Stimulated activated CD4-positive, alpha-beta T cell treated with anti-CD3 and anti-CD28 coated beads, Interleukin-2, amount 100 ng/mL, for 48 hours (primary cell): ENCODE data around the gene SCAMP2.

ENCODE experiments used
- DNase-seq, 2 donors: peaks; one replicate each; pipeline ENCODE4 v3.0.0-alpha.2; 2020

Gene SCAMP2

DNA sequence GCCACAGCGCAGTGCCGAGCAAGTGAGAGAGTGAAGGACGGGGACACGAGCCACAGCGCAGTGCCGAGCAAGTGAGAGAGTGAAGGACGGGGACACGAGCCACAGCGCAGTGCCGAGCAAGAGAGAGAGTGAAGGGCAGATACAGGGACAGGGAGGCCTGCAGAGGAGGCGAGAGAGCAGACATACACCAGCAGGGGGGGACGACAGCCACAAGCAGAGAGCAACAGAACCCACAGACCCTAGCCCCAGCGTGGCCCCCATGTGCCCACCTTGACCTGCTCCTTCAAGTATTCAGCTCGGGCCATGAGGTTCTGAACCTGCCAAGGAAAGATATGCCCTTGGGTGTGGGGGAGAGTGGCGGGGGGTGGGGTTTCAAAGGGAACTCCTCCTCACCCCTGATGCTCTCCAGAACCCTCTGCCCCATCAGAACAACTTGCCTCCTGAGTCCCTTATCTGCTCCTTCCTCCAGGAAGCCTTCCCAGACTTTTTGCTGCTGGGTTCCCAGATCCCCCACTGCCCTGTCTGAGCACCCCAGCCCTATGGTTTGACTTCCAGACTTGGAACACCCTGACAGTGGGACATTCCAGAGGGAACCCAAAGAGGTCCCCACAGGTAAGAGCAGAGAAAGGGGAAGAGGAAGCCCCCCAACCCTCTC, 35.6 kb downstream of the SCAMP2 start:
- DNase-seq, result no peak

DNA sequence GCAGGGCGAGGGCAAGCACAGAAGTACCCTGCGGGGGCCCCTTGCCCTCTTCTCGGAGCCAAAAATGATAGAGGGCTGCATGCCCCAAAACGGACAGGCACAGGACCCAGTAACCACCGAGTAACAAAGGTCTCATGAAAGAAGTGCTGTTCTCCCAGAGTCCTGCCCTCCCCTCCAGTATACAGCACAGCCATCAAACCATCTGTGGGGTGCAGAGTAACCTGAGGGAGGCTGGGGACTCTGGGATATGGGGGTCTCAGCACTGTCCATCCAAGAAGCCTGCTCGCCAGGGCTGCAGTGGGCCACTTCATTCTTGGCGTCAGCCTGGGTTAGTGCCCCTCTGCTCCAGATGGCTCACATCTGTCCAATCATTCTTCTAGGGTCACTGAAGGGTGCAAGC, 36.3 kb downstream of the SCAMP2 start:
- DNase-seq, result no peak

DNA sequence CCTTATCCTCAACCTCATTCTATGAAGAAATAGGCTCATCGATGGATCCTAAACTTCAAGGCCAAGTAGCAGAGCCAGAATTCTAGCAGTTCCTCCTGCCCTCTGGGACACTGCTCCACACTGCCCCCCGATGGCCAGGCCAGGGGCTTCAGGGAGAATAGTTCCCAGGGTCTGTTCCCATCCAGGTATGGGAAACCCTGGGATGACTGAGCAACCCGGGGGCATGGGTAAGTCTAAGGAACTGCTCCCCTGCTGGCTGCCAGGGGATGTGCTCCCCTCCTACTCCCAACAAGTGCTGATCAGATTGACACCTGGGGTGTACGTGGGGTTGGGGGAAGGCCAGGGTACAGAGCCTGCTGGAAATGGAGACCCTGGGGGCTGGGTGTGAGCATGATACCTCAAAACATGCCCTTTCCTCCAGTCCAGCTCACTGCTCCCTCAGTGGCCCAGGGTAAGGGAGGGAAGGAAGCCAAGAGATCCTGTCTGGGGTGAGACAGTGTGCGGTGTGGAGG, 37.8 kb downstream of the SCAMP2 start:
- DNase-seq, result peak; percentile 60

DNA sequence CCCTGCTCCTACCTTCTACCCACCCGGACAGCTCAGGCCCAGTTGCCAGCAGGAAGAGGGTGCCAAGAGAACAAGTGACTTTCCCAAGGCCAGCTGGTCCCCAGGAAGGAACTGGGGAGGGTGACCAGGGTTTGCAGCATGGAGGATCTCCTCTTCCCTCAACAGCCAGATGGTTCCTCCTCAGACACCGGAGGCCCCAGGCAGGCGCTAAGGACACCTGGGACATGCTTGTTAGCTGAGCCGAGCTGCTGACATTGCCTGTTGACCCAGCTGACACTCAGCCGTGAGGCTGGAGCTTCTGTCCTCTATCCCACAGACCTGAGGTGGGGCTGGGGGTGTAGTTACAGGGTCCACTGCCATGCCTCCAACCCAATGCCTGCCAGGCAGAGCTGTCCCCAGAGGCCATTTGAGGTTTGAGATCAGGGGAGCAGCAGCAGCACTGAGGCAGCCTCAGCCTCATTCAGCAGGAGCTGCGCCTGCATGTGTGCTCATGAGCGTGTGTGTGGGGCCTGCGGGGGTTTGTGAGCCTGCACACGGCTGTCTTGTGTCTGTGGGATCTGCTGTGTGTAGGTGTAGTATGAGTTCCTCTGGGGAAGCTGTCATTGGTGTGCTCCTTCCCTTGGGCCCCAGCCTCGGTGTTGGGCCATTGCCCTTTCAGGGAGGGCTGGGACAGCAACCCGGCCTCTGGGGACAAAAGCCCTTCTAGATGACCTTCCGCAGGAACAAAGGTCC, 39.6 kb downstream of the SCAMP2 start:
- no peak for DNase-seq

DNA sequence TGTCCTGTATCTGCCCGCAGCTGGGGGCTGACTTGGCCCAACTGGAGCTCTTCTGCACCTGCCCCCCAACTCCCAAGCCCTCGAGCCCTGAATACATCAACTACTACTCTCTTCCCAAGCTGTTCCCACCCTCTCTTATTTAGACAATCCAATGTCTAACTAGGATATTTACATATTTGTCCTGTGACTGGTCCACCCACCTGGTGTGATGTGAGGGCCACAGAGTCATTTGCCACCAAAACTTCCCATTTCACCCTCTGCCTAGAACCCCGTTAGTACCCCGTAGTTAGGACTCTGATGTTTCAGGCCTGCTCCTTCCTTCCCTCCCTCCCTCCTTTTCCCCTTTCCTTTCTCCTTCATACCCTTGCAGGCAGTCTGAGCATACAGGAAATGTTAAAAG, 40.3 kb downstream of the SCAMP2 start:
- no peak for DNase-seq

DNA sequence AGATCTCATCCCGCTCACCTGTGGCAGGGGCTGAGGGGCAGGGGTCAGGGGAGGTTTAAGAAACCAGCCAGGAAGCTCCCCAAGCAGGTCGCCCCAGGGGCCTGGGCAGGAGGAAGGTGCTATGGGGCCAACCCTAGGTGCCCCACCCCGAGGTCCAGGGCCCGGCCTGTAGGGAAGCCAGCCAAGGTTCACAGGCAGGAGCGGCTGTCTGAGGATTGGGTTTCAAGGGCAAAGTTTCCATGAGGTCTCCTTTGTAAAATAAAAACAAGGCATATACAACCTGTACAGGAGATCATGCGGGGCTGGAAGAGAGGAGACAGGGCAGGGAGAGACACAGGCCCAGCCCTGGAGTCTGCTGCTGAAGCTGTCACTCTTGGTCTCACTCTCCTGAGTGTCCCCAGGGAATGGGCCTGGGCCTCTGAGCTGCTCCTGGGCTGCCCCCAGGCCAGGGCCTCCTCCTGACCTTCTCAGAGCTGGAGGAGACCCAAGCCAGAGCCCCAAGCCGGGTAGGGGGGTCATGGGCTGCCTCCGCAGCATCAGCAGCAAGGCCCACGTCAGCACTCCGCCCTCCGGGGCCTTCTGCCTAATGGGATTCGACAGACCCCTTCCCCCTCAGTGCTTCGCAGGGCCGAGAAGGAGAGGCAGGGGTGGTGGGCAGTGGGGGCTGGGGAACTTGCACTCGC, 41.2 kb downstream of the SCAMP2 start:
- no peak for DNase-seq

DNA sequence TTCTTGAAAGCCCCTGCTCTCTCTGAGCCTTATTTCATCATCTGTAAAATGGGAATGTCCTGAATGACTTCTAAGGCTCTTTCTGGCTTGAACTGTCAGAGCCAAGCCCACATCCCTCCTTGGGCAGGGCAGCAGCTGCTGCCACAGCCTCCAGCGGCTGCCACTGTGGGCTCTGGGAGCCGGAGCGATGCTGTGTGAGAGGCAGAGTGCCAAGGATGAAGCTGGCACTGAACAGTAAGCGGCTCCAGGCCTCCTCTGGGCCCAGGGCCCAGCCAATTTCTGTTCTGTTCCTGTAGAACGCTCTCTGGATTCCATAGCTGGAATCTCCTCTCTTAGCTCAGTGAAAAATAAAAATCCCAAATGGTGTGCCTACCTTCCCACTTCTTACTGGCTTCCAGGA, 42.3 kb downstream of the SCAMP2 start:
- no peak for DNase-seq

DNA sequence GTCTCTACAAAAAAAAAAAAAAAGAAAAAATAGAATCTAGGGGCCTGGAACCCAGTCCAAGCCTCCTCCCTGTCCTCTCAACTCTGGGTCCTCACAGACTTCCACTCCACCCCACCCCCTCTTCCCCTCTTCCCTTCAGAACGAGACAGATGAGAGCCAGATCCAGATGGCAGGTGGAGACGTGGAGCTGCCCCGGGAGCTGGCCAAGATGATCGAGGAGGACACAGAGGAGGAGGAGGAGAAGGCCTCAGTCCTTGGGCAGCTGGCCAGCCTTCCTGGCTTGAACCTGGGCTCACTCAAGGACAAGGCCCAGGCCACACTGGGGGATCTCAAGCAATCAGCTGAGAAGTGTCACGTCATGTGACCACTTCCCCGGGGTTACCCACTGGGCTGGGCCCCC, 43.2 kb downstream of the SCAMP2 start:
- DNase-seq, result no peak

DNA sequence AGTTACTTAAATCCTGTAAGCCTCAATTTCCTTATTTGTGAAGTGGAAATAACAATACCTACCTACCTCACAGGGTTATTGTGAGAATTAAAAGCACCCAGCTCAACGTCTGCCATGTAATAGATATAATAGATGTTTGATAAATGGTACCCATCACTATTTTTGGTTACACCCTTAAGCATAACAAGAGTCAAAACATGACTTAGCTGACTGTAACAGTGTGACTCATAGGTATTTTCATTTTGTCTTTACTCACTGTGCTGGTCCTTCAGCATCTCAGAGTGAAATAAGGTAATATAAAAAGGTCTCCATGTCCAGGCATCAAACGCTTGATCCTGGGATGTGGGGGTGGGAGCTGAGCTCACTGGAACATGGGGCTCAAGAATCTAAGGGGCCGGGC, 43.7 kb downstream of the SCAMP2 start:
- DNase-seq, result no peak

DNA sequence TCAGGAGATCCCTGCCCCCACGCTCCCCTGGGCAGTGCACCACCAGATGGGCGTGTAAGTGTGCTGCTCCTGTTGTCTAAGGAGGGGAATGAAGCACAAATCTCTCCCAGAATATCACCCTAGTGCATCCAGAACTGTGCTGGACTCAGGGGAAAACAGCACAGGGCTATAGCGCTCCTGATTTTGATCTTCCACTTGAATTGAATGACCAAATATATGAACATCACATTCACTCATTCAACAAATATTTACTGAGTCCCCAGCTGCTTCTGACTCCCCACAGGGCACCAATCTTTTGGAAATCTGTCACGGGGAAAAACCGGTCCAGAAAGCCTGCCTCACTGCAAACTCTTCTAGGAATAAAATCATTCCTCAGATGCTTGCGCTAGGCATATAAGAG, 44.3 kb downstream of the SCAMP2 start:
- DNase-seq, result no peak

DNA sequence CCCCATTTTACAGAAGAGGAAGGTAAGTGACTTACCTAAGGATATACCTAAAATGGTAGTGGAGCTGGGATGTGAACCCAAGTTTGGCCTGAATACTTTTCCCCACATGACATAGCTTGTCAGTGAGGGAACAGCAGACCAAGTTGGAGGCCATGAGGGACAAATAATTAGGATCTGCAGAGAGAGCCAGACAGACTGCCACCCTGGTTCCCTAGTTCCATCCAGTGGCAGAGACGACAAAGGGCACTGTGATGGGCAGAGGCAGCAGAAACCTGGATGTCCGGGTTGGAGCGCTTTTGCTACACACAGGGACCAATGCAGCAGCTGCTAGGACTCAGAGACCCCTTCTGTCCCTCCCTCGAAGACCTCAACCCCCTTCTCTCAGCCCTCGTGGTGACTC, 45.6 kb downstream of the SCAMP2 start:
- no peak for DNase-seq

DNA sequence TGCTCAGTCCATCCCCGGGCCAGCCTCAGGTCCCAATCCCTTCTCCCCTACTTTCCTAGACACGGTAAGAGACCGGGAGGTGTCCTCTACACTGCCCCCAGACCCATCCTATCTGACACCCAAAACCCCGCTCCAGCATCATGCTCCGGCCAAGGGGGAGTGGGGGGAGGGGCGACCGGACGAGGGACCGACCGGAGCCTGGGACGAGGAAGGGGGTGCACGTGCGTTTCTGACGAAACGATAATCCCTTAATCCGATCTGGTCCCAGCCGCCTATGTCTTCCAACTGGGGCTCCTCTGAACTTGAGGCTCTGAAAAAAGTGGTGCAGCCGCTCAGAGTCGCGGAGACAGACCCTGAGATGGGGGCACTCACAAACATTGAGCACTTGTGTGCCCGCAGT, 46.2 kb downstream of the SCAMP2 start:
- no peak for DNase-seq

DNA sequence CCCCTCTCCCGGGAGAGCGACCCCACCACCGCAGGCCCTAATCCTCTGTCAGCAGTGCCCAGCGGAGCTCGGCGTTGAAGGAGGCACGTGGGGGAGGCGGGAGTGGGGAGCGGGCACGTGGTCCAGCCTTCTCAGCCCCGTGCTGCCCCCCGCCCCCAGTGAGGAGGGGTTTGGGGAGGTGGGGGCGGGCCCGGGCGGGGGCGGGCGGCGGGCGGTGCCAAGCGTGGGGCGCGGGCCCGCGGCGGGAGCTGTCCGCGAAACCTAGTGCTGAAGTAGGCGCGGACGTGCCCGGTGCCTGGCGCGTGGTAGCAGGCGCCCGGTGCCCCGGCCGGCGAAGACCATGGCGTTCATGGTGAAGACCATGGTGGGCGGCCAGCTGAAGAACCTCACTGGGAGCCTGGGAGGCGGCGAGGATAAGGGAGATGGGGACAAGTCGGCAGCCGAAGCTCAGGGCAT, 46.8 kb downstream of the SCAMP2 start, which contains the start of gene CPLX3:
Gene CPLX3, plus strand, starts transcription at position 264 of the 456 bp plus-strand sequence. Its CDS starts 77 bp downstream, at position 341.
- DNase-seq, result peak in 1 of 2 donors; percentile 39

DNA sequence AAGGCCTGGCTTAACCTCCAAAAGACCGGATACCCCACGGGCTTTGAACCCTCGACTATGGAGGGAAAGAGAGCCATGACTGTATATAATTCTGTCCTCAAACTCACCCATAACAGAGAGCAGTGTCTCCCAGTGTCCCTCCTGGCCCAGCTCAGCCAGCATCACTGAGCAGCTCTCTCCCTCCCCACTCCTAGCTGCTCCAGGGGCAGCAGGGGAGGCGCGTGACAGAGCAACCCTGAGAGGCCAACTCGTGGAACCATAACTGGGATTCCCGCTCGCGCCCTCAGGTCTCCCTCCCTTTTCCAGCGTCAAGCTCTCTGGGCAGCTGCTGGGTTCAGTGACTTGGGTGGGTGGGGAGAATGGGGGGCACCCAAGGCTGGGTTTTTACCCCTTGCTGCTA, 47.3 kb downstream of the SCAMP2 start:
- DNase-seq, result no peak

DNA sequence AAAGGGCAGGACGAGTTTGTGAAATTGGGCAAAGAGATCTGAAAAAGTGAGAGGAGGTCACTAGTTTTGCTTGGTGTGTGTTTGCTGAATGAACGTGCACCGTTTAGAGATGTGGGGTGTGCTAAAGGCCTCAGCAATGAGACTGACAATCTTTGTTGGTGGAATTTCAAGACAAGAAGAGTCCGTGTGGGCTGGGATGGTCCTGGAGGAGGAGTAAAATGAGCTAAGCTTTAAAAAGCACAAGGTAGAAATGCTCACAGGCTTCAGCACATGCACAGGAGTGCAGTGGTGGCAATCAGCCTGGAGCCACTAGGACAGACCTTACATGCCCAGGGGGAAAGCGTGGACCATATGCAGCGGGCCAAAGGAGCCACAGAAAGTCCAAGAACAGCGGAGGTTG, 48.2 kb downstream of the SCAMP2 start:
- DNase-seq, result no peak

DNA sequence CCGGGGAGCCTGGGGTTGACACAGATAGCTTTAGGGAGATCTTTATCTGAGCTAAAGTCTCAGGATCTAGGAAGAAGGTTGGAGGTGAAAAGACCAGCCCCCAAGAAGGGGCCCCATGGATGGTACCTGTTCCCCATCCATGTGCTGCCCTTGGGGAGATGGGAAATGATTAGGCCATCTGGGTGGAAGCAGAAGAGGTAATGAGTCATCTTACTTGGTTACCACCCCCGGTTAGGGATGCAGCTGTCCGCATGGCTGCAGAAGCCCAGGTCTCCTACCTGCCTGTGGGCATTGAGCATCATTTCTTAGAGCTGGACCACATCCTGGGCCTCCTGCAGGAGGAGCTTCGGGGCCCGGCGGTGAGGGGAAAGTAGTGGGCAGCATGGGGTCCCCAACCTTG, 49.8 kb downstream of the SCAMP2 start:
- no peak for DNase-seq

DNA sequence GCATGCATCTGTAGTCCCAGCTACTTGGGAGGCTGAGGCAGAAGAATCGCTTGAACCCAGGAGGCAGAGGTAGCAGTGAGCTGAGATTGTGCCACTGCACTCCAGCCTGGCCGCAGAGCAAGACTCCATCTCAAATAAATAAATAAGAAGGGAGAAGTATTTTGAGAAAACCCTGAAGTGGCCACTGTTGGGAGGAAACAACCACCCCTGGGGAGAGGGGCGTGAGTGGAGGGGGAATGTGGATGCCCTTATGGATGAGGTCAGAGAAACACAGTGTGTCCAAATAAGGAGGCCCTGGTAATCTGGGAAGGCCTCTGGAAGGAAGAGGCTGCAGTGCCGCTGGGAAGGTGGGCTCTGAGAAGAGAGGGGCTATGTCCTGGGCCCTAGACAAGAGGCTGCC, 50.9 kb downstream of the SCAMP2 start:
- DNase-seq, result no peak

DNA sequence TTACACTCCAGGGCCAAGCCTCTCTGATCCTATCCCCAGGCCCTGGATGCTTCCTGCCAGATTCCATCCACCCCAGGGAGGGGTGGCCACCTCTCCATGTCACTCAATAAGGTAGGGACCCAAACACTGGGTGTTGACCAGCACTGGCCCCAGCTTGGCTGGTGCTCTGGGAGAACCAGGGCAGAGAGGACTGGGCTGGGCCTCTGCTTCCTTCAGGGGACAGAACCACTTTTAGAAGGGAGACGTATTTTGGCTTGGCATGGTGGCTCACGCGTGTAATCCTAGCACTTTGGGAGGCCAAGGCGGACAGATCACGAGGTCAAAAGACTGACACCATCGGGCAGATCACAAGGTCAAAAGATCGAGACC, 51.4 kb downstream of the SCAMP2 start:
- no peak for DNase-seq

DNA sequence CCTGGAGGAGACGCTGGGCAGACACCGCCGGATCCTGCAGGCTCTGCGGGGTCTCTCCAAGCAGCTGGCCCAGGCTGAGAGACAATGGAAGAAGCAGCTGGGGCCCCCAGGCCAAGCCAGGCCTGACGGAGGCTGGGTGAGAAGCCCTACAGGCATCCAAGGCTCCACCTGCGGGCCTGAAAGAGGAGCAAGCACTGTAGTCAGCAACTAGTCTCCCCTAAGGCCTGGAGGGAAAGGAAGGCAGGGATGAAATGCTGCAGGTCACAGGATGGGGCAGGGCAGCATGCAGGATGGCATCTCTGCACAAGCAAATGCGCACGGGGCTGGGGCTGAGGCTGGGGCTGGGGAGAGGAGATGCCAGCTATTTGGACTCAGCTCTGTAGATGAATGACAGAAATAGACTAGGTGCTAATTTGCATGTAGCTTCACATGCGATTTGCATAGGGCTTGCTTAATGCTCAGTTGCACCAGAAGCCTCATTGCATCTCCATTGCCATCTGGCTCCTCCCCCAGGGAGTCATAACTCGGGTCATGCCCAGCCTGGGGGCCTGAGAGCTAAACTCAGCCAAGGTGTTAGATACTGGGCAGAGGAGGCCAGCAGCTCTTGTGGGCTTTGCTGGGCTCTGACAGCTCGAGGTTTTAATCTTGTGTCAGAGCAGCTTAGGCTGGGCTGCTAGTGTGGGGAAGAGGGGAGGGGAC, 51.9 kb downstream of the SCAMP2 start:
- no peak for DNase-seq

DNA sequence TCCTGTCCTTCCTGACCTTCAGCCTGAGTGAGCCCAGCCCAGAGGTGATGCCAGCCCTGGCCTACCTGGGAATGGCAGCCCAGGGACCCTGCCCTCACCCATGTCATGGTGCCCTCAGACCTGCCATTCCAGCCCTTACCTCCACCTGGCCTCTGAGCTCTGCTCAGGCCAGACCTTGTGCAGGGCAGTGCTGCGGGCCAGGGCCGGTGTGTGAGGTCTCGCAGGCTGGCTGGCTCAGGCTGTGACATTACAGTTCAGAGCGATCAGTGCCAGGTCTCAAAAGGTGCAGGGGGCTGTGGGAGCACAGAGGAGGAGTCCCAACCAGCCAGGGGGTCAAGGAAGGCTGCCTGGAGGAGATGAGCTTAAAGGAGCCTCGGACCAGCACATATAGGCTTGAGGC, 53.1 kb downstream of the SCAMP2 start:
- no peak for DNase-seq

DNA sequence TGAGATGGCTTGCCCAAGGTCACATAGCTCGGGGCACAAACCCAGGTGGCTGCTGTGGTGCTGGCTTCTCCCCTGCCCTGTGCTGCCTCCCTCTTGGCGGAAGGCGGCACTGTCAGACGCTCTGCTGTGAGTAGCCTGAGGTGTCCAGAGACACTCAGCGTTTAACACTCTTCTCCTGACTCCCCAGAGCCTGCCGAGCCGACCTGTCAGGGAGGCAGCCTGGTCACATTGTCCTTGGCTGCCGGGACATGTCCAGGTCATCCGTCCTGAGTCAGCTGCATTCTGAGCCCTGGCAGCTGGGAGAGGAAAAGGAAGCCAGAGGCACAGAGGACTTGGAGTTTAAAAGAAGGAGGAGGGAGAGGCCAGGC, 55.8 kb downstream of the SCAMP2 start:
- DNase-seq, result no peak

DNA sequence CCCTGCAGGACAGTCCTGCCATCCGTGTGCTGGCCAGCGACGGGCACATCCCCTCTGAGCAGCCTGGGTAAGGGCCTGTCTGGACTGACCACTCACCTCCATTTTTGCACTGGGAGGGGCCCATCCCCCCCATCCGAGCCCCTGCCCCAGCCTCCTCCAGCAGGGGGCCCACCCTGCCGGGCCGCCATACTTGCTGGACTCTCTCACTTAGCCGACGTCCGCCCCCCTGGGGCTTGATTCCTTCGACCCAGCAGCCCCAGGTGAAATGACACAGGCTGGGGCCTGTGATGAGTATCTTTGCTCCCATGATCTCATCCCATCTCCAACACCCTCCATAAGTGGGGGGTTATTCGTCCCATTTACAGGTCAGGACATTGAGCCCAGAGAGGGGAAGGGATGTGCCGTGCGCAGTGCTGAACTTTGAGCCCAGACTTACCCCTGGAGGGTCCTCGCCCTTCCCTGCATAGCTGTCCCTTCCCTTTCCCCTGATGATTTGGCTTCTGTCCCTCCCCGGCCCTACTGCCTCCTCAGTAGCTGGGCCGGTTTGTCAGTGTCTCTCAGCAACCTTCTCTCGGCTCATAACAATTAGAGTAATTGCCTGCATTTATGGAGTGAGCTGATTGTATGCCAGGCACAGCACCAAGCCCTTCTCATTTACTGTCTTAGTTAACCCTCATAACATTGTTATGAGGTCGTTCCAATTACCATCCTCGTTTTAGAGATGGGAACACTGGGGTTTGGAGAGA, 56.4 kb downstream of the SCAMP2 start:
- no peak for DNase-seq

DNA sequence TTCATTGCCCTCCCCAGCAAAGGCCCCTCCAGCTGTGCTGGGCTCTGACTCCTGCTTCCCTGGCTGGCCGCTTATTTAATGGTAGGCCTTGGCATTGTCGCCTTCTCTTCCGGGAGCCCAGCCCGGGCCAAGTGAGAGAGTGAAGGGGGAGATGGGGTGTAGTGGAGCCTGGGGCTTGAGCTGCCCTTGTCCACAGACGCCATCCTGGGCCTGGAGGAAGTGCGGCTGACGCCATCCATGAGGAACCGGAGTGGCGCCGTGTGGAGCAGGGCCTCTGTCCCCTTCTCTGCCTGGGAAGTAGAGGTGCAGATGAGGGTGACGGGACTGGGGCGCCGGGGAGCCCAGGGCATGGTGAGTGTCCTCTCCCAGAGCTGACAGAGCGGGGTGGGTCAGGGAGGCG, 57.2 kb downstream of the SCAMP2 start:
- no peak for DNase-seq
